GM19438 (cell line): Measurements from ENCODE around the gene MARK4.
"Not testable (repeated sequence)": the region's sequence is repeated elsewhere in the genome, so short reads cannot be mapped to it uniquely, and the experiment has no call there.

Source experiments
- ATAC-seq: cut with Tn5 transposase; IDR thresholded peaks from one replicate; pipeline ENCODE4 v1.9.1; 2021; ENCODE audit warnings: low read depth; ENCODE audit not compliant: unreplicated experiment

Gene MARK4

GRCh38 chr19:45331411-45331810, 80.3 kb downstream of the MARK4 start:
- ATAC-seq, result no peak

- ATAC-seq, result no peak
Observed at GRCh38 chr19:45333609-45334303, 82.7 kb downstream of the MARK4 start.

- ATAC-seq, result not testable (repeated sequence)
Observed at GRCh38 chr19:45334881-45335280, 83.8 kb downstream of the MARK4 start.

- no peak for ATAC-seq
Observed at GRCh38 chr19:45336696-45337251, 85.7 kb downstream of the MARK4 start.

GRCh38 chr19:45339629-45340028, 88.6 kb downstream of the MARK4 start:
- no peak for ATAC-seq

GRCh38 chr19:45340232-45340898, 89.3 kb downstream of the MARK4 start, which contains the start of gene KLC3:
KLC3 (plus strand) TSS chr19:45340750; CDS start chr19:45345542, 4,792 bp downstream.
- ATAC-seq, result no peak

- ATAC-seq, result no peak
Observed at GRCh38 chr19:45340899-45341453, 89.9 kb downstream of the MARK4 start.

- no peak for ATAC-seq
Observed at GRCh38 chr19:45342911-45343310, 91.8 kb downstream of the MARK4 start.

- no peak for ATAC-seq
Observed at GRCh38 chr19:45344621-45345505, 93.8 kb downstream of the MARK4 start.

- no peak for ATAC-seq
Observed at GRCh38 chr19:45345506-45345860, 94.4 kb downstream of the MARK4 start.

GRCh38 chr19:45346449-45346848, 95.4 kb downstream of the MARK4 start:
- ATAC-seq, result no peak

GRCh38 chr19:45347570-45348366, 96.7 kb downstream of the MARK4 start:
- no peak for ATAC-seq

- ATAC-seq, result no peak
Observed at GRCh38 chr19:45348367-45349125, 97.5 kb downstream of the MARK4 start.

GRCh38 chr19:45349126-45349415, 98.0 kb downstream of the MARK4 start:
- ATAC-seq, result no peak

- no peak for ATAC-seq
Observed at GRCh38 chr19:45349430-45349941, 98.4 kb downstream of the MARK4 start.

- no peak for ATAC-seq
Observed at GRCh38 chr19:45350477-45351058, 99.5 kb downstream of the MARK4 start.

- no peak for ATAC-seq
Observed at GRCh38 chr19:45351401-45351952, 100.4 kb downstream of the MARK4 start.

GRCh38 chr19:45352062-45352461, 101.0 kb downstream of the MARK4 start:
- no peak for ATAC-seq
